Gastrocnemius medialis (tissue), 4 donors: ENCODE results near the gene SPINK4.

ENCODE experiments used
- POLR2A ChIP-seq, 2 donors: fragments of 450-650 bp; IDR thresholded peaks; one replicate each; pipeline ENCODE4 v1.6.1; 2017; ENCODE audit warnings: antibody characterized with exemption in 2 of 2, mild to moderate bottlenecking in 2 of 2, moderate library complexity in 2 of 2
- TF ChIP-seq, protein P1 (sequence below), 5 experiments: fragments of 450-650 bp in 3 of 5; fragments of 200-600 bp in 2 of 5; sonication (generic) in 2 of 5; IDR thresholded peaks in 4 of 5; conservative IDR thresholded peaks in 1 of 5; 1 replicate in 4 of 5; 2 replicates in 1 of 5; pipeline ENCODE4 v1.5.1; 2016 to 2019; ENCODE audit warnings: antibody characterized with exemption in 5 of 5, mild to moderate bottlenecking in 3 of 5, moderate library complexity in 3 of 5

DNA sequence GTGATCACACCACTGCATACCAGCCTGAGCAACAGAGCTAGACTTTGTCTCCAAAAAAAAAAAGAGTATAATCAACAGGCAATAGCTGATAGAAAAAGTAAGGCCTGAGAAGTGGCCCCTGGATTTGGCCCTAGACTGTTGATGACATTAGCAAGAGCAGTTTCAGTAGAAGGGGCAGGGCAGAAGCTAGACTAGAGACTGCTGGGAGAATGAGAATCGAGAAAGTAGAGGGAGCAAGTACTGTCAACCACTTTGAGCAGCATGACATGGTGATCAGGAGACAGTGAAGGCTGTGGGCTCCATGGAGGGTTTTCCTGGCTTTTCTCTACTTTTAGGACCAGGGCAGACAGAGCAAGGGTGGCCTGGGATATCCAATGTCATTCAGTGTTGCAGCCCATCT, 37.9 kb upstream of the SPINK4 start:
- TF ChIP-seq, protein P1, sequence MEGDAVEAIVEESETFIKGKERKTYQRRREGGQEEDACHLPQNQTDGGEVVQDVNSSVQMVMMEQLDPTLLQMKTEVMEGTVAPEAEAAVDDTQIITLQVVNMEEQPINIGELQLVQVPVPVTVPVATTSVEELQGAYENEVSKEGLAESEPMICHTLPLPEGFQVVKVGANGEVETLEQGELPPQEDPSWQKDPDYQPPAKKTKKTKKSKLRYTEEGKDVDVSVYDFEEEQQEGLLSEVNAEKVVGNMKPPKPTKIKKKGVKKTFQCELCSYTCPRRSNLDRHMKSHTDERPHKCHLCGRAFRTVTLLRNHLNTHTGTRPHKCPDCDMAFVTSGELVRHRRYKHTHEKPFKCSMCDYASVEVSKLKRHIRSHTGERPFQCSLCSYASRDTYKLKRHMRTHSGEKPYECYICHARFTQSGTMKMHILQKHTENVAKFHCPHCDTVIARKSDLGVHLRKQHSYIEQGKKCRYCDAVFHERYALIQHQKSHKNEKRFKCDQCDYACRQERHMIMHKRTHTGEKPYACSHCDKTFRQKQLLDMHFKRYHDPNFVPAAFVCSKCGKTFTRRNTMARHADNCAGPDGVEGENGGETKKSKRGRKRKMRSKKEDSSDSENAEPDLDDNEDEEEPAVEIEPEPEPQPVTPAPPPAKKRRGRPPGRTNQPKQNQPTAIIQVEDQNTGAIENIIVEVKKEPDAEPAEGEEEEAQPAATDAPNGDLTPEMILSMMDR (IDR thresholded peaks at IDR 0.05 in 4 of 5, conservative IDR thresholded peaks at IDR 0.05 in 1 of 5) = no peak
- no peak for TF ChIP-seq POLR2A (IDR thresholded peaks at IDR 0.05)
